SH-SY5Y (cell line): Measurements from ENCODE around the gene ATIC.

Experiments
- GATA2 ChIP-seq: IDR thresholded peaks from 2 replicates; pipeline ENCODE4 v1.6.1; 2011; ENCODE audit warnings: mild to moderate bottlenecking, low read depth, low read length
- GATA3 ChIP-seq: IDR thresholded peaks from 2 replicates; pipeline ENCODE4 v1.6.1; 2011; ENCODE audit warnings: low read depth, mild to moderate bottlenecking, low read length, moderate library complexity

DNA sequence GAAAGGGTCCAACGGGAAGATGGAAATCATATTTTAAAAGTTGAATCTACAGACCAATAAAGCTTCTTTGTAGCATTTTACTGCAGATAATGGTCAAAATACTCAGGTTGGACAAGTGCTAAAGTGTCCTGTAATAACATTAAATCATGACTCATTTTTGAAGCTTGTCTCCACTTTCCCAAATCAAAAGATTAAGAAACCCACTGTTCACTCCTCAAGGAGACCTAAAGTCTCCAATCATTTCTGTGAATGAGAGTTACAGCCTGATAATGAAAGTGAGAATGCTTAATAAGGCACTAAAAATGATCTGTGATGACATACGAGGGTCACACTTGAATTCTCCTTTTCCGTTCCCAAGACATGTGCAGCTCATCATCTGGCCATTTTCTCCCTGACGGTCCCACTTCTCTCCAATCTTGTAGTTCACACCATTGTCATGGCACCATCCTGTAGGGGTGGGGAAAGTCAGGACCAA is 53.4 kb downstream of the ATIC start:
- no peak for TF ChIP-seq GATA2
- no peak for TF ChIP-seq GATA3
